Keratinocyte (primary cell): ENCODE measurements around the gene SPRR2A. TPM values are rescaled to one million over a fixed set of nuclear protein-coding genes. Genes with fewer than 3 reads are reported as not detected.
A peak's percentile ranks its signal among the peaks of the same experiment; 100 is the strongest.
"Not testable (repeated sequence)": the region's sequence is repeated elsewhere in the genome, so short reads cannot be mapped to it uniquely, and the experiment has no call there.

Experiments used
- DNase-seq: peaks from one replicate; pipeline ENCODE4 v3.0.0-alpha.2; 2011; ENCODE audit warnings: low read depth, missing footprints, low spot score
- FAIRE-seq: peaks from 2 replicates; lab custom pipeline; 2011; peaks lifted over from hg19 to GRCh38; lab: Jason Lieb, UNC
- H2AFZ ChIP-seq: 2 replicates; pipeline ENCODE4 v1.6.0; 2012; ENCODE audit warnings: low read length, control low read depth, inconsistent platforms; ENCODE audit not compliant: control insufficient read depth
- H3K27ac ChIP-seq: 2 replicates; pipeline ENCODE4 v1.5.1; 2011; ENCODE audit warnings: low read length; ENCODE audit not compliant: control insufficient read depth, insufficient read depth
- H3K27me3 ChIP-seq: 3 replicates; pipeline ENCODE4 v1.6.0; 2011; ENCODE audit warnings: low read length; ENCODE audit not compliant: control insufficient read depth, insufficient read depth; ENCODE audit errors: extremely low read depth
- H3K36me3 ChIP-seq, 2 experiments: 2 replicates in 1 of 2; 3 replicates in 1 of 2; pipeline ENCODE4 v1.5.1; 2011; ENCODE audit warnings: low read length in 2 of 2, mild to moderate bottlenecking in 1 of 2; ENCODE audit not compliant: control insufficient read depth in 2 of 2, insufficient read depth in 2 of 2; ENCODE audit errors: extremely low read depth in 1 of 2
- H3K4me1 ChIP-seq: 3 replicates; pipeline ENCODE4 v1.5.1; 2011; ENCODE audit warnings: low read length; ENCODE audit not compliant: control insufficient read depth, insufficient read depth; ENCODE audit errors: extremely low read depth
- H3K4me2 ChIP-seq: 3 replicates; pipeline ENCODE4 v1.6.0; 2011; ENCODE audit warnings: low read depth, low read length; ENCODE audit not compliant: control insufficient read depth, insufficient read depth; ENCODE audit errors: extremely low read depth
- H3K4me3 ChIP-seq, 3 experiments: fragments of 200-600 bp in 1 of 3; sonication (generic) in 1 of 3; 2 replicates in 2 of 3; 3 replicates in 1 of 3; pipeline ENCODE4 v1.5.1; 2011 to 2016; ENCODE audit warnings: low read length in 3 of 3, mild to moderate bottlenecking in 3 of 3, control low read depth in 2 of 3, inconsistent platforms in 1 of 3, low read depth in 1 of 3, mixed read lengths in 1 of 3, mixed run types in 1 of 3, moderate library complexity in 1 of 3; ENCODE audit not compliant: control insufficient read depth in 2 of 3, insufficient read depth in 2 of 3; ENCODE audit errors: extremely low read depth in 1 of 3
- H3K79me2 ChIP-seq: 2 replicates; pipeline ENCODE4 v1.6.0; 2012; ENCODE audit warnings: low read length; ENCODE audit not compliant: control insufficient read depth, insufficient read depth
- H3K9ac ChIP-seq: 3 replicates; pipeline ENCODE4 v1.6.0; 2011; ENCODE audit warnings: low read length; ENCODE audit not compliant: control insufficient read depth, insufficient read depth; ENCODE audit errors: extremely low read depth
- H3K9me1 ChIP-seq: 3 replicates; pipeline ENCODE4 v1.6.0; 2011; ENCODE audit warnings: low read length; ENCODE audit not compliant: control insufficient read depth, insufficient read depth; ENCODE audit errors: extremely low read depth
- H3K9me3 ChIP-seq: 2 replicates; pipeline ENCODE4 v1.5.1; 2012; ENCODE audit warnings: low read depth, low read length; ENCODE audit not compliant: control insufficient read depth
- H4K20me1 ChIP-seq: 3 replicates; pipeline ENCODE4 v1.6.0; 2011; ENCODE audit warnings: low read length; ENCODE audit not compliant: control insufficient read depth, insufficient read depth; ENCODE audit errors: extremely low read depth
- EZH2 ChIP-seq: IDR thresholded peaks from one replicate; pipeline ENCODE4 v1.6.1; 2012; ENCODE audit warnings: inconsistent platforms, mild to moderate bottlenecking, low read length, moderate library complexity
- dilution Hi-C: fragments of 300-500 bp; cut with MboI; formaldehyde crosslinking; loops from one replicate; pipeline ENCODE4 v1.7.0; 2020; ENCODE audit warnings: low sequenced_read_pairs; ENCODE audit not compliant: extremely low pct_ligation_motif_present
- polyA plus RNA-seq, 5 experiments: library from polyadenylated mRNA; depleted of rRNA in 3 of 5; stranded (reverse) in 3 of 5; stranded (forward) in 1 of 5; unstranded in 1 of 5; fragments of >200 nt; gene quantifications; 1 replicate in 1 of 5; 2 replicates in 3 of 5; 3 replicates in 1 of 5; pipeline versions ENCODE4 v1.2.1 to v1.2.3, GENCODE V29; 2011 to 2012; ENCODE audit warnings: missing spikeins in 2 of 5, low read depth in 1 of 5, low replicate concordance in 1 of 5
- TF ChIP-seq, protein P1 (sequence below), 3 experiments: IDR thresholded peaks in 1 of 3; conservative IDR thresholded peaks in 1 of 3; optimal IDR thresholded peaks in 1 of 3; 2 replicates in 2 of 3; 3 replicates in 1 of 3; pipeline versions ENCODE3 to v1.5.1; 2011; ENCODE audit warnings: low read length in 3 of 3, mild to moderate bottlenecking in 3 of 3, moderate library complexity in 2 of 3, control low read depth in 1 of 3, inconsistent platforms in 1 of 3; ENCODE audit not compliant: insufficient read depth in 2 of 3; ENCODE audit errors: extremely low read depth in 1 of 3

The SPRR2A gene
- polyA plus RNA-seq, 1 donor (not counting 4 experiments of a cell fraction or from before 2014, with no cell fraction given), result 5.5 TPM

DNA sequence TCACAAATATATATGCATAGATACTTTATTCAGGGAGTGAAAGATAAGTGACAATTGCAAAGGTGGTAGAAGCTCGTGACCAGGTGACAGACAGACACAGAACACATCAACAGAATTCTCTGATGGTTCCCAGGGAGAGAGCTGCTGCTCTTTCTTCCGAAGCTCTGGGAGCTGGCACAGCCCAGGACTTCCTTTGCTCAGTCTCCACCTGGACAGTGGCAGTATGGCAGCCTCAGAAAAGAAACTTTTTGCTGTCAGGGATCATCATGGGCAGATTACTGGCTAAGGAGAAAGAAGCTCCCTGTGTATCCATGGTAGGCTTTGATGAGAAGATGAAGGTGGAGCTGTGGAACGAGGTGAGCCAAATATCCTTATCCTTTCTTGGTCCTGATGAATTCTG is 1.2 kb downstream of the SPRR2A start:
- DNase-seq, H3K4me3 ChIP-seq, H3K4me2 ChIP-seq, H3K9me3 ChIP-seq, H3K9ac ChIP-seq, dilution Hi-C loops, H3K79me2 ChIP-seq, H3K9me1 ChIP-seq, H3K36me3 ChIP-seq, H3K27me3 ChIP-seq, H4K20me1 ChIP-seq, H3K27ac ChIP-seq, H2AFZ ChIP-seq: not testable (repeated sequence)
- FAIRE-seq, result peak; percentile 41
- TF ChIP-seq, protein P1, sequence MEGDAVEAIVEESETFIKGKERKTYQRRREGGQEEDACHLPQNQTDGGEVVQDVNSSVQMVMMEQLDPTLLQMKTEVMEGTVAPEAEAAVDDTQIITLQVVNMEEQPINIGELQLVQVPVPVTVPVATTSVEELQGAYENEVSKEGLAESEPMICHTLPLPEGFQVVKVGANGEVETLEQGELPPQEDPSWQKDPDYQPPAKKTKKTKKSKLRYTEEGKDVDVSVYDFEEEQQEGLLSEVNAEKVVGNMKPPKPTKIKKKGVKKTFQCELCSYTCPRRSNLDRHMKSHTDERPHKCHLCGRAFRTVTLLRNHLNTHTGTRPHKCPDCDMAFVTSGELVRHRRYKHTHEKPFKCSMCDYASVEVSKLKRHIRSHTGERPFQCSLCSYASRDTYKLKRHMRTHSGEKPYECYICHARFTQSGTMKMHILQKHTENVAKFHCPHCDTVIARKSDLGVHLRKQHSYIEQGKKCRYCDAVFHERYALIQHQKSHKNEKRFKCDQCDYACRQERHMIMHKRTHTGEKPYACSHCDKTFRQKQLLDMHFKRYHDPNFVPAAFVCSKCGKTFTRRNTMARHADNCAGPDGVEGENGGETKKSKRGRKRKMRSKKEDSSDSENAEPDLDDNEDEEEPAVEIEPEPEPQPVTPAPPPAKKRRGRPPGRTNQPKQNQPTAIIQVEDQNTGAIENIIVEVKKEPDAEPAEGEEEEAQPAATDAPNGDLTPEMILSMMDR (optimal IDR thresholded peaks at IDR 0.05 in 1 of 3, IDR thresholded peaks at IDR 0.05 in 1 of 3, conservative IDR thresholded peaks at IDR 0.05 in 1 of 3; ENCODE audit: extremely low read depth in 1 of 3, insufficient read depth in 2 of 3, low read length in 3 of 3), result peak in 1 of 3 experiments; percentile 8
- H3K4me1 ChIP-seq, result peaks cover 20% of the 10 kb centered on the region

DNA sequence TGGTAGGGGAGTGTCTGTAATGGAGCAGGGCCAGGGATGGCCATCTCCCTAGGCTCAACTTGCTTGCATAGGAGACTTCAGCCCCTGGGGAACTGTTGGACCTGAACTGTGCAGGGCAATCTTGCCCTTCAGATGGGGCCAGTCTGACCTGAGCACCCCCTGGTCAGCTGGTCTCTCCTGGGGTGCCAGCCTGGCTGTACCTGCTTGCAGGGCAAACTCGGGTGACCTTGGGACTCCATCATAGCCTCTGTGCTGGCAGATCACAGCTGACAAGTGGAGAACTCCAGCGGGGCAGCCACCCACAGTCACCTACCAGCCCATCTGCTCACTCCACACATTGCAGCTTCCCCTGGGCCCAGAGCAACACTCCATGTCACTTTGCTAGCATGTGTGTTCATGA is 8.1 kb downstream of the SPRR2A start:
- TF ChIP-seq EZH2, result no peak
- H3K9me1 ChIP-seq, result no peaks in the 10 kb centered on the region
- H3K9me3 ChIP-seq, result no peaks in the 10 kb centered on the region
- no peak for DNase-seq
- FAIRE-seq, result no peak
- no peak overlapping the region for H3K4me2 ChIP-seq
- dilution Hi-C loops, result no loop called here
- no peak overlapping the region for H3K4me3 ChIP-seq
- H3K4me1 ChIP-seq, result peaks cover 16% of the 10 kb centered on the region
- no peaks in the 10 kb centered on the region for H3K79me2 ChIP-seq
- H3K27me3 ChIP-seq, result no peaks in the 10 kb centered on the region
- no peak overlapping the region for H3K27ac ChIP-seq
- no peak overlapping the region for H2AFZ ChIP-seq
- H4K20me1 ChIP-seq, result no peaks in the 10 kb centered on the region
- no peaks in the 10 kb centered on the region for H3K36me3 ChIP-seq
- no peak overlapping the region for H3K9ac ChIP-seq

DNA sequence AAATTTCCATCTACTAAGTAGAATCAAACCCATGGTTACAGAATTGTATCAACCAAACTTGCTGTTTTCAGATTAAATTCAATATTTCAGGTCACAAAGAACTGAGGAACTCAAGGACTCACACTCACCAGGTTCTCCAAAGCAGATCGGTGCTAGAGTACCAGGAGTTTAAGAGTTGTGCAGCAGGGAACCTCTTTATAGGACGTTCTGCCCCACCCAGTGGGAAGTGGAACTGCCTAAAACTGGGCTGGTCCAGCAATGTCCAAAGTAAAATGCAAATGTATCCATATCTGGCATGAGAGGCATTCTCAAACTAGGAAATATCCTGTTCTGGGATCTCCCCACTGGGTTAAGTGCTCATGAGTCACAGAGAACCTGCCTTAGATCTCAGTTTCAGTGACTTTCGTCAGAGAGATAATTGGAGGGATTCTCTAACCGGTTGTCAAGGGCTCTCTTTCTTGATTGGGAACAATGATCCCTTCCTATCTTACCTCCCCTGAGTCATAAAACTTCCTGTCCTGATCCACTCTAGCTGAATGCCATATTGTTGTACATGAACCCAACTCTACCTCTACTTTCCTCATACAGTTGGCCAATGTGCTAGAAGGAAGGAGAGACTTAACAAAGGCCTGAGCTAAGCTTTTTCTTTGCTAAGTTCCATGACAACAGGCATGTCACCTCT is 16.2 kb downstream of the SPRR2A start, which contains the start of gene SPRR2D:
Gene SPRR2D (minus strand): TSS at position 171 of the 682 bp plus-strand sequence. CDS start 774 bp downstream, outside the sequence.
- Histone ChIP-seq H4K20me1 (no peaks in the 10 kb centered on the region), H3K36me3 (no peaks in the 10 kb centered on the region), H3K9me1 (no peaks in the 10 kb centered on the region), H3K4me1 (peaks cover 20% of the 10 kb centered on the region), H2AFZ (no peak within 1 kb of the TSS), H3K27me3 (no peaks in the 10 kb centered on the region), H3K9me3 (no peaks in the 10 kb centered on the region), H3K79me2 (no peaks in the 10 kb centered on the region), H3K4me3 (no peak within 1 kb of the TSS), H3K9ac (no peak within 1 kb of the TSS), H3K27ac (peak within 1 kb of the TSS; percentile 60), H3K4me2 (no peak within 1 kb of the TSS)
- FAIRE-seq (peak; percentile 76), DNase-seq (no peak)
- dilution Hi-C loops, result no loop called here
- no peak for TF ChIP-seq EZH2
- TF ChIP-seq, protein P1 (optimal IDR thresholded peaks at IDR 0.05 in 1 of 3, IDR thresholded peaks at IDR 0.05 in 1 of 3, conservative IDR thresholded peaks at IDR 0.05 in 1 of 3; ENCODE audit: extremely low read depth in 1 of 3, insufficient read depth in 2 of 3, low read length in 3 of 3), result no peak
